ENCODE data around the gene MACIR.

GRCh38 chr5:103293719-103294118, 35.2 kb downstream of the MACIR start:
- TF ChIP-seq CTCF (IDR thresholded peaks at IDR 0.05 in 2 of 3, conservative IDR thresholded peaks at IDR 0.05 in 1 of 3; ENCODE audit: control insufficient read depth in 2 of 3, extremely low read depth in 1 of 3, insufficient read depth in 1 of 3, low read depth in 3 of 3, low read length in 3 of 3), result no peak
- TF ChIP-seq POLR2A (IDR thresholded peaks at IDR 0.05; ENCODE audit: low read depth, low read length), result no peak
- TF ChIP-seq JUND (IDR thresholded peaks at IDR 0.05; ENCODE audit: low read depth, low read length), result no peak
- no peak for TF ChIP-seq PKNOX1 (IDR thresholded peaks at IDR 0.05)
- no peak for TF ChIP-seq EZH2 (IDR thresholded peaks at IDR 0.05; ENCODE audit: borderline replicate concordance, control insufficient read depth, low read depth, low read length)
- TF ChIP-seq HDAC2 (IDR thresholded peaks at IDR 0.05), result no peak
- no peak for TF ChIP-seq POLR2AphosphoS2 (IDR thresholded peaks at IDR 0.05; ENCODE audit: low read depth, low read length)
- TF ChIP-seq MXI1 (IDR thresholded peaks at IDR 0.05; ENCODE audit: low read depth, low read length), result no peak
- TF ChIP-seq NFYB (IDR thresholded peaks at IDR 0.05; ENCODE audit: insufficient read depth, low read depth, low read length), result no peak
- no peak for TF ChIP-seq NR2C2 (IDR thresholded peaks at IDR 0.05; ENCODE audit: borderline replicate concordance, control insufficient read depth, insufficient read length, low read depth)
- TF ChIP-seq CBFB (IDR thresholded peaks at IDR 0.05; ENCODE audit: low read depth), result no peak
- TF ChIP-seq GABPA (IDR thresholded peaks at IDR 0.05; ENCODE audit: low read depth), result no peak
